Activated T-cell treated with anti-CD3 and anti-CD28 coated beads for 24 hours (primary cell): ENCODE results near the gene LYRM4.

Source experiments
- DNase-seq: peaks from one replicate; pipeline ENCODE4 v3.0.0-alpha.2; 2020; ENCODE audit warnings: low read depth

LYRM4 gene

GRCh38 chr6:5243069-5243468, 17.7 kb downstream of the LYRM4 start:
- no peak for DNase-seq

- no peak for DNase-seq
Measured at GRCh38 chr6:5241252-5241651, 19.5 kb downstream of the LYRM4 start.

GRCh38 chr6:5238336-5238735, 22.4 kb downstream of the LYRM4 start:
- no peak for DNase-seq

GRCh38 chr6:5237805-5238204, 22.9 kb downstream of the LYRM4 start:
- no peak for DNase-seq

- no peak for DNase-seq
Measured at GRCh38 chr6:5235830-5236229, 24.9 kb downstream of the LYRM4 start.

GRCh38 chr6:5234874-5235273, 25.9 kb downstream of the LYRM4 start:
- no peak for DNase-seq

- DNase-seq: no peak
Measured at GRCh38 chr6:5231289-5231688, 29.5 kb downstream of the LYRM4 start.

- DNase-seq: no peak
Measured at GRCh38 chr6:5230081-5230480, 30.7 kb downstream of the LYRM4 start.

- DNase-seq: no peak
Measured at GRCh38 chr6:5229356-5229755, 31.4 kb downstream of the LYRM4 start.

GRCh38 chr6:5223309-5223708, 37.4 kb downstream of the LYRM4 start:
- no peak for DNase-seq

- DNase-seq: no peak
Measured at GRCh38 chr6:5220443-5220842, 40.3 kb downstream of the LYRM4 start.

- no peak for DNase-seq
Measured at GRCh38 chr6:5219011-5219691, 41.6 kb downstream of the LYRM4 start.

- DNase-seq: no peak
Measured at GRCh38 chr6:5217356-5217755, 43.4 kb downstream of the LYRM4 start.

- DNase-seq: no peak
Measured at GRCh38 chr6:5215799-5216198, 45.0 kb downstream of the LYRM4 start.

- no peak for DNase-seq
Measured at GRCh38 chr6:5215159-5215558, 45.6 kb downstream of the LYRM4 start.

GRCh38 chr6:5214570-5215052, 46.1 kb downstream of the LYRM4 start:
- no peak for DNase-seq

- DNase-seq: no peak
Measured at GRCh38 chr6:5213836-5214235, 46.9 kb downstream of the LYRM4 start.

- no peak for DNase-seq
Measured at GRCh38 chr6:5211492-5211891, 49.3 kb downstream of the LYRM4 start.

GRCh38 chr6:5208471-5208971, 52.2 kb downstream of the LYRM4 start:
- no peak for DNase-seq

- DNase-seq: no peak
Measured at GRCh38 chr6:5208057-5208456, 52.7 kb downstream of the LYRM4 start.

GRCh38 chr6:5206920-5207561, 53.7 kb downstream of the LYRM4 start:
- DNase-seq: no peak

GRCh38 chr6:5205877-5206850, 54.6 kb downstream of the LYRM4 start:
- no peak for DNase-seq
